HEK293 (cell line): ENCODE data around the gene MGMT.

Source experiments
- CTCF ChIA-PET: fragments of 350-600 bp; formaldehyde crosslinking; extraction: SDS; loops from one replicate; lab custom pipeline; 2021; ENCODE audit warnings: antibody characterized with exemption; lab: Yijun Ruan, JAX
- POLR2A ChIA-PET: fragments of 300-600 bp; formaldehyde crosslinking; extraction: SDS; loops from one replicate; lab custom pipeline; 2020; ENCODE audit warnings: antibody characterized with exemption, inconsistent platforms; lab: Yijun Ruan, JAX
- H3K27ac ChIP-seq: fragments of 200-500 bp; sonication (Bioruptor generic); 2 replicates; pipeline ENCODE4 v1.5.1; 2014; ENCODE audit warnings: low read depth, low read length, control low read depth, inconsistent platforms; ENCODE audit errors: extremely low read depth
- H3K36me3 ChIP-seq, 2 experiments: fragments of 200-500 bp in 1 of 2; sonication (Bioruptor generic) in 1 of 2; 1 replicate in 1 of 2; 2 replicates in 1 of 2; pipeline ENCODE4 v1.5.1; 2014 to 2017; ENCODE audit warnings: inconsistent platforms in 2 of 2, low read length in 2 of 2; ENCODE audit not compliant: control insufficient read depth in 2 of 2, insufficient read depth in 1 of 2
- H3K4me1 ChIP-seq: fragments of 200-500 bp; sonication (Bioruptor generic); 2 replicates; pipeline ENCODE4 v1.5.1; 2014; ENCODE audit warnings: mild to moderate bottlenecking, low read length, inconsistent platforms; ENCODE audit not compliant: control insufficient read depth, insufficient read depth
- H3K4me3 ChIP-seq: 2 replicates; pipeline ENCODE4 v1.5.1; 2011; ENCODE audit warnings: low read depth, mild to moderate bottlenecking, control low read depth, low read length, moderate library complexity
- H3K9me3 ChIP-seq: fragments of 200-500 bp; sonication (Bioruptor generic); 2 replicates; pipeline ENCODE4 v1.5.1; 2014; ENCODE audit warnings: low read depth, low read length, inconsistent platforms; ENCODE audit not compliant: control insufficient read depth, insufficient read depth
- BCL11B ChIP-seq: fragments of 450-650 bp; formaldehyde crosslinking; IDR thresholded peaks from 2 replicates; pipeline ENCODE4 v1.5.1; 2016; ENCODE audit warnings: low read depth, missing biosample characterization, missing genetic modification characterization
- GLIS2 ChIP-seq: fragments of 450-650 bp; formaldehyde crosslinking; IDR thresholded peaks from 2 replicates; pipeline ENCODE4 v1.5.1; 2016; ENCODE audit warnings: missing biosample characterization, missing genetic modification characterization
- HIC1 ChIP-seq: fragments of 450-650 bp; formaldehyde crosslinking; IDR thresholded peaks from 2 replicates; pipeline ENCODE4 v1.5.1; 2016; ENCODE audit warnings: missing biosample characterization, missing genetic modification characterization
- KLF7 ChIP-seq: fragments of 450-650 bp; formaldehyde crosslinking; IDR thresholded peaks from 2 replicates; pipeline ENCODE4 v1.5.1; 2016; ENCODE audit warnings: missing biosample characterization, missing genetic modification characterization, borderline replicate concordance
- KLF8 ChIP-seq: fragments of 450-650 bp; formaldehyde crosslinking; IDR thresholded peaks from 2 replicates; pipeline ENCODE4 v1.5.1; 2016; ENCODE audit warnings: missing biosample characterization, missing genetic modification characterization
- MYNN ChIP-seq: fragments of 450-650 bp; formaldehyde crosslinking; IDR thresholded peaks from 2 replicates; pipeline ENCODE4 v1.5.1; 2016; ENCODE audit warnings: missing biosample characterization, missing genetic modification characterization, borderline replicate concordance
- PATZ1 ChIP-seq: fragments of 450-650 bp; formaldehyde crosslinking; IDR thresholded peaks from 2 replicates; pipeline ENCODE4 v1.5.1; 2016; ENCODE audit warnings: missing biosample characterization, missing genetic modification characterization
- ZBTB20 ChIP-seq: fragments of 450-650 bp; formaldehyde crosslinking; IDR thresholded peaks from 2 replicates; pipeline ENCODE4 v1.5.1; 2016; ENCODE audit warnings: missing biosample characterization, missing genetic modification characterization
- ZBTB26 ChIP-seq: fragments of 450-650 bp; formaldehyde crosslinking; optimal IDR thresholded peaks from 2 replicates; pipeline ENCODE3; 2016; ENCODE audit warnings: missing biosample characterization, mild to moderate bottlenecking, missing genetic modification characterization
- ZBTB8A ChIP-seq: fragments of 450-650 bp; formaldehyde crosslinking; IDR thresholded peaks from 2 replicates; pipeline ENCODE4 v1.5.1; 2016; ENCODE audit warnings: missing biosample characterization, missing genetic modification characterization
- ZFHX2 ChIP-seq: fragments of 450-650 bp; formaldehyde crosslinking; conservative IDR thresholded peaks from 2 replicates; pipeline ENCODE4 v1.5.1; 2016; ENCODE audit warnings: missing biosample characterization, missing genetic modification characterization
- ZFP69B ChIP-seq: fragments of 450-650 bp; formaldehyde crosslinking; IDR thresholded peaks from 2 replicates; pipeline ENCODE4 v1.5.1; 2016; ENCODE audit warnings: missing biosample characterization, missing genetic modification characterization
- ZIC2 ChIP-seq: fragments of 450-650 bp; formaldehyde crosslinking; IDR thresholded peaks from 2 replicates; pipeline ENCODE4 v1.5.1; 2016; ENCODE audit warnings: missing biosample characterization, missing genetic modification characterization
- ZNF19 ChIP-seq: fragments of 450-650 bp; formaldehyde crosslinking; IDR thresholded peaks from 2 replicates; pipeline ENCODE4; 2016; ENCODE audit warnings: missing biosample characterization, missing genetic modification characterization, low read depth
- ZNF404 ChIP-seq: fragments of 450-650 bp; formaldehyde crosslinking; IDR thresholded peaks from 2 replicates; pipeline ENCODE4 v1.5.1; 2017; ENCODE audit warnings: missing biosample characterization, missing genetic modification characterization
- ZNF449 ChIP-seq: fragments of 450-650 bp; formaldehyde crosslinking; IDR thresholded peaks from 2 replicates; pipeline ENCODE4 v1.5.1; 2017; ENCODE audit warnings: missing biosample characterization, mild to moderate bottlenecking, missing genetic modification characterization, moderate library complexity
- ZNF585B ChIP-seq: fragments of 450-650 bp; formaldehyde crosslinking; IDR thresholded peaks from 2 replicates; pipeline ENCODE4 v1.5.1; 2016; ENCODE audit warnings: missing biosample characterization, missing genetic modification characterization
- ZNF596 ChIP-seq: fragments of 450-650 bp; IDR thresholded peaks from 2 replicates; pipeline ENCODE4 v1.5.0; 2018; ENCODE audit warnings: missing biosample characterization, mild to moderate bottlenecking, missing genetic modification characterization, moderate library complexity
- ZNF658 ChIP-seq: fragments of 450-650 bp; formaldehyde crosslinking; IDR thresholded peaks from 2 replicates; pipeline ENCODE4; 2016; ENCODE audit warnings: missing biosample characterization, missing genetic modification characterization
- ZNF791 ChIP-seq: fragments of 450-650 bp; formaldehyde crosslinking; IDR thresholded peaks from 2 replicates; pipeline ENCODE4 v1.5.1; 2016; ENCODE audit warnings: missing biosample characterization, missing genetic modification characterization
- ZNF843 ChIP-seq: fragments of 450-650 bp; formaldehyde crosslinking; IDR thresholded peaks from 2 replicates; pipeline ENCODE4 v1.5.1; 2016; ENCODE audit warnings: missing biosample characterization, missing genetic modification characterization
- TF ChIP-seq, protein P1 (sequence below): fragments of 450-650 bp; formaldehyde crosslinking; IDR thresholded peaks from 2 replicates; pipeline ENCODE4 v1.5.1; 2016; ENCODE audit warnings: missing biosample characterization, missing genetic modification characterization
- TF ChIP-seq, protein P2 (sequence below): fragments of 450-650 bp; formaldehyde crosslinking; IDR thresholded peaks from 2 replicates; pipeline ENCODE4 v1.5.1; 2016; ENCODE audit warnings: missing biosample characterization, missing genetic modification characterization

The MGMT gene

GRCh38 chr10:129465796-129466702, 992 bp upstream of the MGMT start:
- peaks cover 3% of the 10 kb centered on the region for H3K4me1 ChIP-seq
- POLR2A ChIA-PET: no interaction called here
- no peaks in the 10 kb centered on the region for H3K9me3 ChIP-seq
- no peaks in the 10 kb centered on the region; a peak in 1 of 3 replicates for H3K36me3 ChIP-seq
- H3K27ac ChIP-seq: peak overlapping the region; percentile 82; the same call in 1 of the 2 replicates
- peak overlapping the region; percentile 27; the same call in 1 of the 2 replicates for H3K4me3 ChIP-seq
- TF ChIP-seq ZFHX2 (no peak), ZNF843 (tag by site-specific recombination) (no peak), GLIS2 (tag by site-specific recombination) (0 out of 2 replicates have a peak, but pooled peaks have one; percentile 24), ZNF596 (tag by site-specific recombination) (no peak), ZIC2 (tag by site-specific recombination) (no peak), ZNF404 (tag by site-specific recombination) (no peak), ZBTB20 (no peak), KLF7 (tag by site-specific recombination) (no peak), ZFP69B (peak; percentile 92)
- TF ChIP-seq, protein P1, sequence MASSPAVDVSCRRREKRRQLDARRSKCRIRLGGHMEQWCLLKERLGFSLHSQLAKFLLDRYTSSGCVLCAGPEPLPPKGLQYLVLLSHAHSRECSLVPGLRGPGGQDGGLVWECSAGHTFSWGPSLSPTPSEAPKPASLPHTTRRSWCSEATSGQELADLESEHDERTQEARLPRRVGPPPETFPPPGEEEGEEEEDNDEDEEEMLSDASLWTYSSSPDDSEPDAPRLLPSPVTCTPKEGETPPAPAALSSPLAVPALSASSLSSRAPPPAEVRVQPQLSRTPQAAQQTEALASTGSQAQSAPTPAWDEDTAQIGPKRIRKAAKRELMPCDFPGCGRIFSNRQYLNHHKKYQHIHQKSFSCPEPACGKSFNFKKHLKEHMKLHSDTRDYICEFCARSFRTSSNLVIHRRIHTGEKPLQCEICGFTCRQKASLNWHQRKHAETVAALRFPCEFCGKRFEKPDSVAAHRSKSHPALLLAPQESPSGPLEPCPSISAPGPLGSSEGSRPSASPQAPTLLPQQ (tag by site-specific recombination): peak; percentile 93
- TF ChIP-seq, all 188 proteins: peak for 3
- CTCF ChIA-PET: no interaction called here

DNA sequence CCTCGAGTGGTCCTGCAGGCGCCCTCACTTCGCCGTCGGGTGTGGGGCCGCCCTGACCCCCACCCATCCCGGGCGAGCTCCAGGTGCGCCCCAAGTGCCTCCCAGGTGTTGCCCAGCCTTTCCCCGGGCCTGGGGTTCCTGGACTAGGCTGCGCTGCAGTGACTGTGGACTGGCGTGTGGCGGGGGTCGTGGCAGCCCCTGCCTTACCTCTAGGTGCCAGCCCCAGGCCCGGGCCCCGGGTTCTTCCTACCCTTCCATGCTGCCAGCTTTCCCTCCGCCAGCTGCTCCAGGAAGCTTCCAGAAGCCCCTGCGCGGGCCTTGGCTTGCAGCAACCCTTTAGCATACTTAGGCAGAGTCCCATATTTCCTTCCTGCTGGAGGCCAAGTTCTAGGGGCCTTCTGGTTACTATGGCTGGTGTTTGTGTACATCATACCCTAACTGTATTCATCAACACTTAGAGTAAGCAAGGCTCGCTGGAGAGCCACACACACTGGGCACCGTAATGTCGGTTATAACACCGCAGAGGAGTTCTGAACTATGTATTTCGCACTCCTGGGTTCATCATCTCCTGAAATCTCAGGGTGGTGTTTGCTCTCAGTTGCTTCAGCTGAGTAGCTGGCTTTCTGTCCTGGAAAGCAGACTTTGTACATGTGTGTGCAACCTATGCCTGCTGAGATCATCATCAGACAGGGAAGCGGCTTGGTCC, 471 bp downstream of the MGMT start:
- ChIA-PET CTCF (interaction anchor here (0.6 to 0.8 kb wide), 2 partner anchors 436 to 503 kb away, joined by 3 to 4 read pairs; no protein-coding TSS in a partner anchor), POLR2A (interaction anchor here (0.7 kb wide), 1 partner anchor 809 kb away, joined by 6 read pairs; no protein-coding TSS in a partner anchor)
- Histone ChIP-seq H3K27ac (peak overlapping the region; percentile 58; the same call in 1 of the 2 replicates), H3K4me3 (peak overlapping the region; percentile 38), H3K4me1 (peaks cover 3% of the 10 kb centered on the region), H3K36me3 (peaks cover 0 to 2% of the 10 kb centered on the region in 2 experiments; a peak in 2 of 3 replicates), H3K9me3 (no peaks in the 10 kb centered on the region)
- TF ChIP-seq ZNF791 (tag by site-specific recombination) (no peak), BCL11B (no peak), ZNF449 (tag by site-specific recombination) (no peak), PATZ1 (tag by site-specific recombination) (peak; percentile 57), ZBTB8A (tag by site-specific recombination) (0 out of 2 replicates have a peak, but pooled peaks have one; percentile 39), HIC1 (tag by site-specific recombination) (no peak), ZNF658 (tag by site-specific recombination) (no peak), MYNN (tag by site-specific recombination) (no peak), ZBTB26 (tag by site-specific recombination) (no peak), KLF8 (tag by site-specific recombination) (no peak; the same call in 1 of the 2 replicates), ZNF585B (tag by site-specific recombination) (no peak), ZNF19 (tag by site-specific recombination) (no peak)
- TF ChIP-seq, protein P2, sequence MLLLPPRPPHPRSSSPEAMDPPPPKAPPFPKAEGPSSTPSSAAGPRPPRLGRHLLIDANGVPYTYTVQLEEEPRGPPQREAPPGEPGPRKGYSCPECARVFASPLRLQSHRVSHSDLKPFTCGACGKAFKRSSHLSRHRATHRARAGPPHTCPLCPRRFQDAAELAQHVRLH (tag by site-specific recombination): no peak
